ENCODE data around the gene TGFBR3. TPM values are rescaled to one million over a fixed set of nuclear protein-coding genes. Genes with fewer than 3 reads are reported as not detected.

TGFBR3 gene
- total RNA-seq, 1 experiment from 2014 or later, result 14.5 TPM

DNA sequence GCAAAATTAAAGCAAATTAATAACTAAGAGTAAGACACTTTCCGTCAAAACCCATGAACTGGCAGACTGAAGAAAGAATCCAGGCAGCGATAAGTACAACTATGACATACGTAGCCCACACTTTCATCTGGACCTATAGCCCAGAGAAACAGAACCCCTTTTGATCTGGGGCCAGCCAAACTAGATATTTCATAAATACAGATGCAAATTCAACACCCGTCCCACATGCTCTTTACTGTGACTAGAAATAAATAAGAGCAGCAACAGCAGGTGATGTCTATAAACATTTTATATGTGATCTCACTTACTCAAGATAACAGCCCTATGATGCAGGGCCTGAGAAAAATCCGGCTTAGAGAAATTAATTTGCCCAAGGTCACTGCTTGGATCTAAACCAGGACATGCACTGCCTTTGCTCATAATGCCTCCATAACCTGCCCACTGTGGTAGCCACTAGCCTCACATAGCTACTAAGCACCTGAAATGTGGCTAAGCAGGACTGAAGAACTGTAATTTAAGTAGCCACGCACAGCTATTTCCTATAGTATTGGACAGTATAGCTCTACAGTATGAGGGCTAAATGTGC lies 130.2 kb downstream of the TGFBR3 start:
- H3K27me3 ChIP-seq (ENCODE audit: control insufficient read depth, insufficient read depth, low read length), result no peaks in the 10 kb centered on the region
- DNase-seq (ENCODE audit: low read depth, low spot score), result no peak
- in situ Hi-C loops (cut with HindIII; ENCODE audit: low pct_unique_long_range_greater_than_20kb, low sequenced_read_pairs), result no loop called here
- no peak for ATAC-seq
- H3K4me3 ChIP-seq (ENCODE audit: low read depth in 2 of 2, low read length in 2 of 2), result no peak overlapping the region
- no TSS peak for BruUV-seq (replicated peaks)
- no peaks in the 10 kb centered on the region for H3K9me3 ChIP-seq (ENCODE audit: control insufficient read depth, insufficient read depth, low read depth, low read length)
- ChIA-PET CTCF (no interaction called here), POLR2A (interaction anchor here (0.6 kb wide), 1 partner anchor 33 kb away, joined by 4 read pairs; no protein-coding TSS in a partner anchor)
- H3K36me3 ChIP-seq (ENCODE audit: control insufficient read depth, insufficient read depth, low read length), result no peaks in the 10 kb centered on the region
- intact Hi-C loops (cut with micrococcal nuclease; ENCODE audit: unreplicated experiment), result no loop called here
- TF ChIP-seq, protein P1, sequence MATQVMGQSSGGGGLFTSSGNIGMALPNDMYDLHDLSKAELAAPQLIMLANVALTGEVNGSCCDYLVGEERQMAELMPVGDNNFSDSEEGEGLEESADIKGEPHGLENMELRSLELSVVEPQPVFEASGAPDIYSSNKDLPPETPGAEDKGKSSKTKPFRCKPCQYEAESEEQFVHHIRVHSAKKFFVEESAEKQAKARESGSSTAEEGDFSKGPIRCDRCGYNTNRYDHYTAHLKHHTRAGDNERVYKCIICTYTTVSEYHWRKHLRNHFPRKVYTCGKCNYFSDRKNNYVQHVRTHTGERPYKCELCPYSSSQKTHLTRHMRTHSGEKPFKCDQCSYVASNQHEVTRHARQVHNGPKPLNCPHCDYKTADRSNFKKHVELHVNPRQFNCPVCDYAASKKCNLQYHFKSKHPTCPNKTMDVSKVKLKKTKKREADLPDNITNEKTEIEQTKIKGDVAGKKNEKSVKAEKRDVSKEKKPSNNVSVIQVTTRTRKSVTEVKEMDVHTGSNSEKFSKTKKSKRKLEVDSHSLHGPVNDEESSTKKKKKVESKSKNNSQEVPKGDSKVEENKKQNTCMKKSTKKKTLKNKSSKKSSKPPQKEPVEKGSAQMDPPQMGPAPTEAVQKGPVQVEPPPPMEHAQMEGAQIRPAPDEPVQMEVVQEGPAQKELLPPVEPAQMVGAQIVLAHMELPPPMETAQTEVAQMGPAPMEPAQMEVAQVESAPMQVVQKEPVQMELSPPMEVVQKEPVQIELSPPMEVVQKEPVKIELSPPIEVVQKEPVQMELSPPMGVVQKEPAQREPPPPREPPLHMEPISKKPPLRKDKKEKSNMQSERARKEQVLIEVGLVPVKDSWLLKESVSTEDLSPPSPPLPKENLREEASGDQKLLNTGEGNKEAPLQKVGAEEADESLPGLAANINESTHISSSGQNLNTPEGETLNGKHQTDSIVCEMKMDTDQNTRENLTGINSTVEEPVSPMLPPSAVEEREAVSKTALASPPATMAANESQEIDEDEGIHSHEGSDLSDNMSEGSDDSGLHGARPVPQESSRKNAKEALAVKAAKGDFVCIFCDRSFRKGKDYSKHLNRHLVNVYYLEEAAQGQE (IDR thresholded peaks at IDR 0.05; ENCODE audit: insufficient read depth in 1 of 2, low read depth in 2 of 2, low read length in 1 of 2), result no peak
- TF ChIP-seq, protein P2, sequence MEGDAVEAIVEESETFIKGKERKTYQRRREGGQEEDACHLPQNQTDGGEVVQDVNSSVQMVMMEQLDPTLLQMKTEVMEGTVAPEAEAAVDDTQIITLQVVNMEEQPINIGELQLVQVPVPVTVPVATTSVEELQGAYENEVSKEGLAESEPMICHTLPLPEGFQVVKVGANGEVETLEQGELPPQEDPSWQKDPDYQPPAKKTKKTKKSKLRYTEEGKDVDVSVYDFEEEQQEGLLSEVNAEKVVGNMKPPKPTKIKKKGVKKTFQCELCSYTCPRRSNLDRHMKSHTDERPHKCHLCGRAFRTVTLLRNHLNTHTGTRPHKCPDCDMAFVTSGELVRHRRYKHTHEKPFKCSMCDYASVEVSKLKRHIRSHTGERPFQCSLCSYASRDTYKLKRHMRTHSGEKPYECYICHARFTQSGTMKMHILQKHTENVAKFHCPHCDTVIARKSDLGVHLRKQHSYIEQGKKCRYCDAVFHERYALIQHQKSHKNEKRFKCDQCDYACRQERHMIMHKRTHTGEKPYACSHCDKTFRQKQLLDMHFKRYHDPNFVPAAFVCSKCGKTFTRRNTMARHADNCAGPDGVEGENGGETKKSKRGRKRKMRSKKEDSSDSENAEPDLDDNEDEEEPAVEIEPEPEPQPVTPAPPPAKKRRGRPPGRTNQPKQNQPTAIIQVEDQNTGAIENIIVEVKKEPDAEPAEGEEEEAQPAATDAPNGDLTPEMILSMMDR (IDR thresholded peaks at IDR 0.05), result no peak
- no peak for TF ChIP-seq SIN3A (IDR thresholded peaks at IDR 0.05; ENCODE audit: borderline replicate concordance, insufficient read depth, low read depth, low read length)
- no peak for TF ChIP-seq TCF7L2 (IDR thresholded peaks at IDR 0.05; ENCODE audit: low read depth, low read length)
- no peak overlapping the region; the same call in 1 of the 2 replicates for H3K27ac ChIP-seq (ENCODE audit: low read length)
- H3K4me1 ChIP-seq (ENCODE audit: control insufficient read depth, insufficient read depth, low read length), result peaks cover 12% of the 10 kb centered on the region; the same call in 1 of the 2 replicates

DNA sequence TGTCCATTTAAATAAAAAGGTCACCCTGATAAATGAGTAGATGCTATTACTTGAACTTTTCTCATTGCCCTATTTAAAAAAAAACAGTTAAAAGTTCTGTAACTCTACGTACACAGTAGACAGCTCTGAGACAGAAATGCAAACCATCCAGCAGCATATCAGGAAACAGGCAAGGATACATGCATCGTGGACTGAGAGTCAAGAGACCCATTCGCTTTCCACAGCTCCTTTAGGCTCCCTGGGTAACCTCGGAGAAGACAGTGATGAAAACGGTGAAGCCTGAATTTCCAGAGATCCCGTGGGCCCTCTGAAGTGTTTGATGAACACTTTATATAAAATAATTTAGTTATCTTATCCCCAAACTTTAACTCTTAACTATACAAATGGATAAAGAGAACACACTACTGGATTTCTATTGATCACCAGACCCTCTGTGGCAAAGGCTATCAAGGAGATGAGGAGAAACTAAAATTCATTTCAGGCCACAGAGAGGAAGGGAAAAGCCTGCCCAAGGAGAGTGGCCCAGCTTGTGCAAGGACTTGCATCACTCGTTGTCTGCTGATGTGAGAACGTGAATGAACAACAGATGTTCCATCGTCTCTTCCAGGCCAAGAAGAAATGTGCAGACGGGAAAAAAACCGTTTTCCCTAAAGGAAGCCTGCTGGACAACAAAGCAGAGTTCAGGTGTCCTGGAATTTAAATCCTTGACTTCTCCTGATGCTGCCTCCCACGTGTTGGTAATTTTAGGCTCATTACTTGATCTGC lies 131.0 kb downstream of the TGFBR3 start:
- in situ Hi-C loops (cut with HindIII; ENCODE audit: low pct_unique_long_range_greater_than_20kb, low sequenced_read_pairs), result no loop called here
- TF ChIP-seq, protein P1 (IDR thresholded peaks at IDR 0.05; ENCODE audit: insufficient read depth in 1 of 2, low read depth in 2 of 2, low read length in 1 of 2), result no peak
- TF ChIP-seq POLR2AphosphoS5 (IDR thresholded peaks at IDR 0.05; ENCODE audit: low read depth, low read length) (no peak), SIN3A (IDR thresholded peaks at IDR 0.05; ENCODE audit: borderline replicate concordance, insufficient read depth, low read depth, low read length) (no peak), TCF7L2 (IDR thresholded peaks at IDR 0.05; ENCODE audit: low read depth, low read length) (no peak)
- TF ChIP-seq, protein P2 (IDR thresholded peaks at IDR 0.05), result no peak
- peaks cover 12% of the 10 kb centered on the region; the same call in 1 of the 2 replicates for H3K4me1 ChIP-seq (ENCODE audit: control insufficient read depth, insufficient read depth, low read length)
- H3K9me3 ChIP-seq (ENCODE audit: control insufficient read depth, insufficient read depth, low read depth, low read length), result no peaks in the 10 kb centered on the region
- no peak overlapping the region for H3K4me3 ChIP-seq (ENCODE audit: low read depth in 2 of 2, low read length in 2 of 2)
- 0 out of 2 replicates have a peak overlapping the region, but pooled peaks have one; percentile 12 for H3K27ac ChIP-seq (ENCODE audit: low read length)
- H3K27me3 ChIP-seq (ENCODE audit: control insufficient read depth, insufficient read depth, low read length), result no peaks in the 10 kb centered on the region
- no peak for DNase-seq (ENCODE audit: low read depth, low spot score)
- H3K36me3 ChIP-seq (ENCODE audit: control insufficient read depth, insufficient read depth, low read length), result no peaks in the 10 kb centered on the region
- intact Hi-C loops (cut with micrococcal nuclease; ENCODE audit: unreplicated experiment), result no loop called here
- BruUV-seq (replicated peaks), result no TSS peak
- no peak for ATAC-seq
- ChIA-PET CTCF (no interaction called here), POLR2A (no interaction called here)

All from Panc1 (cell line).